DOHH2 (cell line): ENCODE results near the gene ZSWIM5.
"Not testable (repeated sequence)": the region's sequence is repeated elsewhere in the genome, so short reads cannot be mapped to it uniquely, and the experiment has no call there.

Experiments used
- H3F3A ChIP-seq: fragments of 200-600 bp; sonication (generic), shearing (Covaris generic); 2 replicates; pipeline ENCODE4 v1.6.0; 2016; ENCODE audit warnings: antibody characterized with exemption, mild to moderate bottlenecking; ENCODE audit not compliant: control insufficient read depth, insufficient read depth
- H3K27ac ChIP-seq: fragments of 200-600 bp; sonication (generic); 2 replicates; pipeline ENCODE4 v1.5.1; 2014; ENCODE audit warnings: low read depth, mild to moderate bottlenecking, low read length, moderate library complexity
- H3K27me3 ChIP-seq: fragments of 200-600 bp; sonication (generic); 2 replicates; pipeline ENCODE4 v1.6.1; 2014; ENCODE audit warnings: mild to moderate bottlenecking, low read length, mixed read lengths; ENCODE audit not compliant: control insufficient read depth
- H3K36me3 ChIP-seq: fragments of 200-600 bp; sonication (generic); 2 replicates; pipeline ENCODE4 v1.6.1; 2014; ENCODE audit warnings: mild to moderate bottlenecking, low read length, moderate library complexity, mixed read lengths; ENCODE audit not compliant: control insufficient read depth
- H3K4me1 ChIP-seq: fragments of 200-600 bp; sonication (generic); 2 replicates; pipeline ENCODE4 v1.6.1; 2014; ENCODE audit warnings: mild to moderate bottlenecking, low read length, mixed read lengths; ENCODE audit not compliant: control insufficient read depth
- H3K4me2 ChIP-seq: fragments of 200-600 bp; sonication (generic); 2 replicates; pipeline ENCODE4 v1.6.0; 2014; ENCODE audit warnings: mild to moderate bottlenecking, low read length, moderate library complexity
- H3K4me3 ChIP-seq: fragments of 200-600 bp; sonication (generic); 2 replicates; pipeline ENCODE4 v1.5.1; 2014; ENCODE audit warnings: mild to moderate bottlenecking, low read length, mixed read lengths
- H3K79me2 ChIP-seq: fragments of 200-600 bp; sonication (generic); 2 replicates; pipeline ENCODE4 v1.6.1; 2014; ENCODE audit warnings: mild to moderate bottlenecking, low read length, mixed read lengths; ENCODE audit not compliant: control insufficient read depth
- H3K9me2 ChIP-seq: fragments of 200-600 bp; sonication (generic); replicated peaks from 2 replicates; pipeline ENCODE4 v1.6.1; 2014; ENCODE audit warnings: mild to moderate bottlenecking, low read length, mixed read lengths; ENCODE audit not compliant: control insufficient read depth
- H3K9me3 ChIP-seq: fragments of 200-600 bp; sonication (generic); 2 replicates; pipeline ENCODE4 v1.6.1; 2014; ENCODE audit warnings: antibody characterized with exemption, low read length, mixed read lengths; ENCODE audit not compliant: control insufficient read depth, insufficient read depth
- H4K20me1 ChIP-seq: fragments of 200-600 bp; sonication (generic); 2 replicates; pipeline ENCODE4 v1.6.0; 2014; ENCODE audit warnings: low read depth, mild to moderate bottlenecking, antibody characterized with exemption, low read length, moderate library complexity; ENCODE audit not compliant: control insufficient read depth, insufficient read depth
- CTCF ChIP-seq: fragments of 200-600 bp; sonication (generic); IDR thresholded peaks from one replicate; pipeline ENCODE4 v1.5.1; 2014; ENCODE audit warnings: antibody characterized with exemption, mild to moderate bottlenecking, low read depth, low read length; ENCODE audit not compliant: poor library complexity, severe bottlenecking
- EZH2phosphoT487 ChIP-seq: fragments of 200-600 bp; sonication (generic); IDR thresholded peaks from 2 replicates; pipeline ENCODE4 v1.6.1; 2017; ENCODE audit warnings: borderline replicate concordance, mild to moderate bottlenecking, antibody characterized with exemption, low read length, moderate library complexity, mixed read lengths

ZSWIM5 gene

GRCh38 chr1:45136984-45137383 is 69.4 kb downstream of the ZSWIM5 start:
- no peak overlapping the region for H3K4me3 ChIP-seq
- peaks cover 11% of the 10 kb centered on the region; the same call in 1 of the 2 replicates for H3K27me3 ChIP-seq
- H3F3A ChIP-seq: no peaks in the 10 kb centered on the region
- H3K4me2 ChIP-seq: no peak overlapping the region
- no peaks in the 10 kb centered on the region for H3K9me3 ChIP-seq
- H4K20me1 ChIP-seq: no peaks in the 10 kb centered on the region
- no peaks in the 10 kb centered on the region for H3K4me1 ChIP-seq
- no peaks in the 10 kb centered on the region for H3K79me2 ChIP-seq
- H3K27ac ChIP-seq: no peak overlapping the region
- no peaks in the 10 kb centered on the region for H3K9me2 ChIP-seq
- no peaks in the 10 kb centered on the region for H3K36me3 ChIP-seq
- TF ChIP-seq CTCF (no peak), EZH2phosphoT487 (no peak)

- no peak overlapping the region for H3K4me2 ChIP-seq
- H3F3A ChIP-seq: no peaks in the 10 kb centered on the region
- H3K36me3 ChIP-seq: no peaks in the 10 kb centered on the region
- no peak for TF ChIP-seq CTCF
- TF ChIP-seq EZH2phosphoT487: no peak
- H3K4me1 ChIP-seq: no peaks in the 10 kb centered on the region
- H3K9me2 ChIP-seq: no peaks in the 10 kb centered on the region
- no peak overlapping the region for H3K4me3 ChIP-seq
- H3K27me3 ChIP-seq: peaks cover 2% of the 10 kb centered on the region; the same call in 1 of the 2 replicates
- no peaks in the 10 kb centered on the region for H3K79me2 ChIP-seq
- H4K20me1 ChIP-seq: no peaks in the 10 kb centered on the region
- no peaks in the 10 kb centered on the region for H3K9me3 ChIP-seq
- H3K27ac ChIP-seq: no peak overlapping the region
Observed at GRCh38 chr1:45135316-45135715, 71.1 kb downstream of the ZSWIM5 start.

- Histone ChIP-seq H4K20me1 (no peaks in the 10 kb centered on the region), H3K9me2 (no peaks in the 10 kb centered on the region), H3K27me3 (no peaks in the 10 kb centered on the region), H3F3A (no peaks in the 10 kb centered on the region), H3K4me3 (no peak overlapping the region), H3K4me2 (no peak overlapping the region), H3K27ac (no peak overlapping the region), H3K79me2 (no peaks in the 10 kb centered on the region), H3K4me1 (no peaks in the 10 kb centered on the region), H3K36me3 (no peaks in the 10 kb centered on the region), H3K9me3 (no peaks in the 10 kb centered on the region)
- TF ChIP-seq EZH2phosphoT487: no peak
Observed at GRCh38 chr1:45134461-45134873, 71.9 kb downstream of the ZSWIM5 start.

GRCh38 chr1:45132719-45133118 is 73.7 kb downstream of the ZSWIM5 start:
- H3K27ac ChIP-seq: not testable (repeated sequence)

More at GRCh38 chr1:45132719-45133118, 73.7 kb downstream of the ZSWIM5 start:
- H3K4me3 ChIP-seq, H3K36me3 ChIP-seq, H3K79me2 ChIP-seq, H4K20me1 ChIP-seq, H3K9me2 ChIP-seq, H3K4me1 ChIP-seq, H3F3A ChIP-seq, H3K9me3 ChIP-seq, H3K4me2 ChIP-seq, H3K27me3 ChIP-seq: not testable (repeated sequence)
